Loucy (cell line): Measurements from ENCODE around the gene C4orf54.

Source experiments
- CTCF ChIP-seq: fragments of 200-600 bp; sonication (generic); conservative IDR thresholded peaks from 2 replicates; pipeline ENCODE4 v1.5.1; 2014; ENCODE audit warnings: mild to moderate bottlenecking, antibody characterized with exemption, low read length
- EZH2phosphoT487 ChIP-seq: fragments of 200-600 bp; IDR thresholded peaks from 2 replicates; pipeline ENCODE4 v1.6.1; 2018; ENCODE audit warnings: antibody characterized with exemption, mild to moderate bottlenecking, moderate library complexity, borderline replicate concordance

GRCh38 chr4:99669084-99669483 is 11.5 kb upstream of the C4orf54 start:
- TF ChIP-seq CTCF (no peak), EZH2phosphoT487 (no peak)
